K562 (cell line): ENCODE data around the gene VPS35L. TPM values are rescaled to one million over a fixed set of nuclear protein-coding genes. Genes with fewer than 3 reads are reported as not detected.

ENCODE experiments used
- CLOCK ChIP-seq: fragments of 250-450 bp; sonication (Bioruptor Pico); IDR thresholded peaks from 2 replicates; pipeline ENCODE4 v1.4.0; 2020; ENCODE audit warnings: mild to moderate bottlenecking, moderate library complexity, borderline replicate concordance
- JUNB ChIP-seq: fragments of 450-650 bp; formaldehyde crosslinking; conservative IDR thresholded peaks from 2 replicates; pipeline ENCODE4 v1.4.0; 2020; ENCODE audit warnings: mild to moderate bottlenecking
- PTBP1 ChIP-seq: fragments of 200-400 bp; formaldehyde crosslinking; IDR thresholded peaks from 2 replicates; pipeline ENCODE4 v1.6.1; 2017; ENCODE audit warnings: low read depth, low read length
- RBBP5 ChIP-seq: fragments of 200-600 bp; sonication (generic); IDR thresholded peaks from 2 replicates; pipeline ENCODE4 v1.6.1; 2012; ENCODE audit warnings: borderline replicate concordance, mild to moderate bottlenecking, low read length, control low read depth, inconsistent platforms; ENCODE audit not compliant: insufficient read depth, poor library complexity, severe bottlenecking
- RBM34 ChIP-seq: fragments of 200-400 bp; formaldehyde crosslinking; IDR thresholded peaks from 2 replicates; pipeline ENCODE4 v1.6.1; 2018; ENCODE audit warnings: low read length, borderline replicate concordance; ENCODE audit not compliant: insufficient read depth
- SAP30 ChIP-seq: fragments of 200-600 bp; sonication (generic); IDR thresholded peaks from 2 replicates; pipeline ENCODE4 v1.6.1; 2012; ENCODE audit warnings: borderline replicate concordance, low read depth, mild to moderate bottlenecking, moderate library complexity, low read length, control low read depth, inconsistent platforms; ENCODE audit not compliant: insufficient read depth, poor library complexity, severe bottlenecking
- polyA plus RNA-seq, 8 experiments: library from polyadenylated mRNA; depleted of rRNA in 4 of 8; stranded (reverse) in 5 of 8; unstranded in 3 of 8; fragments of >200 nt; fragmentation: Nextera tagmentation in 2 of 8; fragmentation: Illumina TruSeq in 1 of 8; extraction: Ambion mirVana in 2 of 8; extraction: Trizol in 1 of 8; gene quantifications; 2 replicates each; pipeline versions ENCODE4 v1.2.1 to v1.2.3, GENCODE V29; 2011 to 2014; ENCODE audit warnings: inconsistent platforms in 1 of 8, missing spikeins in 1 of 8
- total RNA-seq, 7 experiments: library from RNA; depleted of rRNA in 6 of 7; stranded (reverse); fragments of >200 nt in 6 of 7; fragmentation: Illumina TruSeq in 2 of 7; extraction: Trizol in 2 of 7; gene quantifications; 2 replicates each; pipeline versions ENCODE4 v1.2.1 to v1.2.3, GENCODE V29; 2011 to 2021; ENCODE audit warnings: low replicate concordance in 1 of 7

The VPS35L gene
- total and polyA plus RNA-seq, 9 of the 15 experiments (the other 6 are each of a cell fraction or from before 2014, with no cell fraction given): 10.2 to 30.4 (median 20.1) TPM

- no peak for TF ChIP-seq CLOCK
- TF ChIP-seq PTBP1: no peak
- TF ChIP-seq JUNB: no peak
- no peak for TF ChIP-seq SAP30
- no peak for TF ChIP-seq RBBP5
- TF ChIP-seq RBM34: no peak
These were observed 34.3 kb downstream of the VPS35L start (continued) for GRCh38 chr16:19589771-19590302.
